BLaER1 treated with 17β-estradiol and CSF1 and Interleukin-3, amounts not matched to agents 10 nM and 100 nM (cell line): ENCODE results near the gene HRH2.
"Not testable (repeated sequence)": the region's sequence is repeated elsewhere in the genome, so short reads cannot be mapped to it uniquely, and the experiment has no call there.

ENCODE experiments used
- H3K27ac ChIP-seq, 11 experiments: shearing (Covaris generic); formaldehyde crosslinking; 2 replicates each; pipeline ENCODE4 v1.8.1; 2022
- H3K27me3 ChIP-seq, 11 experiments: shearing (Covaris generic); formaldehyde crosslinking; 2 replicates each; pipeline ENCODE4 v1.8.1; 2022
- H3K36me3 ChIP-seq, 11 experiments: shearing (Covaris generic); formaldehyde crosslinking; 2 replicates each; pipeline ENCODE4 v1.8.1; 2022
- H3K4me1 ChIP-seq, 10 experiments: shearing (Covaris generic); formaldehyde crosslinking; 2 replicates each; pipeline ENCODE4 v1.8.1; 2022
- H3K4me2 ChIP-seq, 11 experiments: shearing (Covaris generic); formaldehyde crosslinking; 2 replicates each; pipeline ENCODE4 v1.8.1; 2022
- H3K4me3 ChIP-seq, 10 experiments: shearing (Covaris generic); formaldehyde crosslinking; 2 replicates each; pipeline ENCODE4 v1.8.1; 2022
- H3K9ac ChIP-seq, 11 experiments: shearing (Covaris generic); formaldehyde crosslinking; 2 replicates each; pipeline ENCODE4 v1.8.1; 2022
- H3K9me3 ChIP-seq, 11 experiments: shearing (Covaris generic); formaldehyde crosslinking; replicated peaks in 1 of 11; 2 replicates each; pipeline ENCODE4 v1.8.1; 2022
- H4K20me1 ChIP-seq, 11 experiments: shearing (Covaris generic); formaldehyde crosslinking; 2 replicates each; pipeline ENCODE4 v1.8.1; 2022
- Cebpa-rat ChIP-seq, 11 experiments: shearing (Covaris generic); IDR thresholded peaks; 2 replicates each; pipeline ENCODE4 v1.8.1; 2022

The HRH2 gene

GRCh38 chr5:175657593-175658271, at the start of gene HRH2:
Gene HRH2, plus strand, starts transcription at chr5:175658071. Its CDS starts 25,163 bp downstream, at chr5:175683234.
- TF ChIP-seq Cebpa-rat (IDR thresholded peaks at IDR 0.05): no peak
- Histone ChIP-seq H4K20me1 (peaks cover 5 to 41% (median 38%) of the 10 kb centered on the region in 11 experiments; a peak in 18 of 22 replicates), H3K27ac (peak within 1 kb of the TSS; percentile 75 to 97 (median 89)), H3K27me3 (no peaks in the 10 kb centered on the region; a peak in 1 of 22 replicates), H3K9ac (peak within 1 kb of the TSS; percentile 83 to 96 (median 92)), H3K4me3 (peak within 1 kb of the TSS; percentile 71 to 99 (median 86)), H3K9me3 (no peaks in the 10 kb centered on the region), H3K4me2 (peak within 1 kb of the TSS; percentile 85 to 98 (median 96)), H3K36me3 (peaks cover 0 to 34% (median 28%) of the 10 kb centered on the region in 11 experiments; a peak in 17 of 22 replicates), H3K4me1 (peaks cover 57 to 85% (median 68%) of the 10 kb centered on the region in 10 experiments)

GRCh38 chr5:175609526-175609925, 48.3 kb upstream of the HRH2 start:
- peaks cover 5 to 14% (median 12%) of the 10 kb centered on the region in 10 experiments; a peak in 18 of 20 replicates for H3K4me1 ChIP-seq
- no peak overlapping the region for H3K4me3 ChIP-seq
- H3K27ac ChIP-seq: no peak overlapping the region
- peak overlapping the region; percentile 17 to 51 (median 36); a peak in 17 of 22 replicates for H3K4me2 ChIP-seq
- TF ChIP-seq Cebpa-rat (IDR thresholded peaks at IDR 0.05): no peak
- no peak overlapping the region for H3K9ac ChIP-seq
- no peaks in the 10 kb centered on the region; a peak in 1 of 22 replicates for H3K36me3 ChIP-seq
- no peaks in the 10 kb centered on the region for H4K20me1 ChIP-seq
- peaks cover 11 to 29% (median 20%) of the 10 kb centered on the region in 11 experiments; a peak in 20 of 22 replicates for H3K9me3 ChIP-seq
- no peaks in the 10 kb centered on the region for H3K27me3 ChIP-seq

- no peak overlapping the region for H3K4me3 ChIP-seq
- no peak for TF ChIP-seq Cebpa-rat (IDR thresholded peaks at IDR 0.05)
- H3K9me3 ChIP-seq: peaks cover 8 to 25% (median 18%) of the 10 kb centered on the region in 11 experiments; a peak in 20 of 22 replicates
- peaks cover 5 to 15% (median 13%) of the 10 kb centered on the region in 10 experiments; a peak in 18 of 20 replicates for H3K4me1 ChIP-seq
- no peak overlapping the region for H3K27ac ChIP-seq
- no peak overlapping the region for H3K4me2 ChIP-seq
- H3K27me3 ChIP-seq: no peaks in the 10 kb centered on the region
- no peak overlapping the region for H3K9ac ChIP-seq
- no peaks in the 10 kb centered on the region for H4K20me1 ChIP-seq
- H3K36me3 ChIP-seq: no peaks in the 10 kb centered on the region; a peak in 1 of 22 replicates
Observed at GRCh38 chr5:175610381-175610780, 47.5 kb upstream of the HRH2 start.

- no peak for TF ChIP-seq Cebpa-rat (IDR thresholded peaks at IDR 0.05)
- no peaks in the 10 kb centered on the region for H4K20me1 ChIP-seq
- H3K9ac ChIP-seq: no peak overlapping the region
- H3K27ac ChIP-seq: no peak overlapping the region
- no peak overlapping the region for H3K4me3 ChIP-seq
- H3K27me3 ChIP-seq: no peaks in the 10 kb centered on the region
- H3K4me2 ChIP-seq: no peak overlapping the region
- H3K4me1 ChIP-seq: peaks cover 5 to 15% (median 13%) of the 10 kb centered on the region in 10 experiments; a peak in 18 of 20 replicates
- no peaks in the 10 kb centered on the region; a peak in 1 of 22 replicates for H3K36me3 ChIP-seq
- H3K9me3 ChIP-seq: peaks cover 4 to 20% (median 14%) of the 10 kb centered on the region in 11 experiments; a peak in 20 of 22 replicates
Observed at GRCh38 chr5:175610898-175611297, 47.0 kb upstream of the HRH2 start.

- Histone ChIP-seq H3K9ac (no peak overlapping the region), H3K9me3 (peaks cover 0 to 15% (median 11%) of the 10 kb centered on the region in 11 experiments; a peak in 10 of 22 replicates), H3K4me2 (peak overlapping the region in 1 of 11 experiments; percentile 30; a peak in 1 of 22 replicates), H4K20me1 (no peaks in the 10 kb centered on the region), H3K27me3 (peaks cover 0 to 12% (median 7%) of the 10 kb centered on the region in 11 experiments; a peak in 10 of 22 replicates), H3K4me1 (peaks cover 1 to 32% (median 16%) of the 10 kb centered on the region in 10 experiments; a peak in 19 of 20 replicates), H3K36me3 (no peaks in the 10 kb centered on the region), H3K27ac (no peak overlapping the region), H3K4me3 (no peak overlapping the region)
- TF ChIP-seq Cebpa-rat (IDR thresholded peaks at IDR 0.05): no peak
Observed at GRCh38 chr5:175614223-175614815, 43.6 kb upstream of the HRH2 start.

GRCh38 chr5:175614861-175615260, 43.0 kb upstream of the HRH2 start:
- Histone ChIP-seq H3K27me3 (peaks cover 0 to 12% (median 7%) of the 10 kb centered on the region in 11 experiments; a peak in 10 of 22 replicates), H4K20me1 (no peaks in the 10 kb centered on the region), H3K27ac (no peak overlapping the region), H3K4me3 (no peak overlapping the region), H3K9ac (no peak overlapping the region), H3K4me2 (peak overlapping the region in 1 of 11 experiments; percentile 30; a peak in 2 of 22 replicates), H3K4me1 (peaks cover 0 to 30% (median 12%) of the 10 kb centered on the region in 10 experiments; a peak in 16 of 20 replicates), H3K36me3 (no peaks in the 10 kb centered on the region), H3K9me3 (peaks cover 0 to 15% (median 11%) of the 10 kb centered on the region in 11 experiments; a peak in 10 of 22 replicates)
- TF ChIP-seq Cebpa-rat (IDR thresholded peaks at IDR 0.05): no peak

GRCh38 chr5:175616083-175616482, 41.8 kb upstream of the HRH2 start:
- Histone ChIP-seq H3K4me1 (peaks cover 0 to 30% (median 12%) of the 10 kb centered on the region in 10 experiments; a peak in 13 of 20 replicates), H3K9me3 (peaks cover 0 to 19% (median 11%) of the 10 kb centered on the region in 11 experiments; a peak in 11 of 22 replicates), H3K27ac (no peak overlapping the region), H3K4me3 (no peak overlapping the region), H3K27me3 (peaks cover 0 to 12% (median 7%) of the 10 kb centered on the region in 11 experiments; a peak in 10 of 22 replicates), H3K4me2 (peak overlapping the region in 2 of 11 experiments; percentile 5 to 13; a peak in 1 of 22 replicates), H4K20me1 (no peaks in the 10 kb centered on the region), H3K36me3 (no peaks in the 10 kb centered on the region), H3K9ac (no peak overlapping the region)
- TF ChIP-seq Cebpa-rat (IDR thresholded peaks at IDR 0.05): no peak

GRCh38 chr5:175616527-175616926, 41.3 kb upstream of the HRH2 start:
- not testable (repeated sequence) for H3K36me3 ChIP-seq
- H3K27me3 ChIP-seq: peaks cover 0 to 12% (median 7%) of the 10 kb centered on the region in 11 experiments; a peak in 10 of 22 replicates

More at GRCh38 chr5:175616527-175616926, 41.3 kb upstream of the HRH2 start:
- H4K20me1 ChIP-seq, H3K9ac ChIP-seq, H3K4me3 ChIP-seq, H3K27ac ChIP-seq: not testable (repeated sequence)
- Histone ChIP-seq H3K4me2 (peak overlapping the region in 2 of 11 experiments; percentile 5 to 13; a peak in 1 of 22 replicates), H3K4me1 (peaks cover 0 to 30% (median 12%) of the 10 kb centered on the region in 10 experiments; a peak in 13 of 20 replicates), H3K9me3 (peaks cover 0 to 23% (median 13%) of the 10 kb centered on the region in 11 experiments; a peak in 13 of 22 replicates)
